K562 (cell line): ENCODE data around the gene SARS1.

Experiments used
- EP300 ChIP-seq: IDR thresholded peaks from 2 replicates; pipeline ENCODE4 v1.6.1; 2012; ENCODE audit warnings: low read length, improper control_type of control experiment
- HDAC2 ChIP-seq: fragments of 450-650 bp; IDR thresholded peaks from 2 replicates; pipeline ENCODE4 v1.6.1; 2016; ENCODE audit warnings: mild to moderate bottlenecking
- HNRNPH1 ChIP-seq: fragments of 200-400 bp; formaldehyde crosslinking; optimal IDR thresholded peaks from 2 replicates; pipeline ENCODE3; 2017; ENCODE audit warnings: low read depth, mild to moderate bottlenecking, low read length, moderate library complexity
- POLR2A ChIP-seq: fragments of 450-650 bp; conservative IDR thresholded peaks from 2 replicates; pipeline ENCODE4 v1.6.1; 2016
- POLR2AphosphoS5 ChIP-seq: IDR thresholded peaks from 2 replicates; pipeline ENCODE4 v1.6.1; 2011; ENCODE audit warnings: mild to moderate bottlenecking, low read depth, low read length, moderate library complexity; ENCODE audit not compliant: control insufficient read depth, insufficient read depth
- SP1 ChIP-seq: sonication (generic); formaldehyde crosslinking; IDR thresholded peaks from 2 replicates; pipeline ENCODE4 v1.8.1; 2022; ENCODE audit warnings: mild to moderate bottlenecking, missing genetic modification reagents
- TF ChIP-seq, protein P1 (sequence below): fragments of 450-650 bp; IDR thresholded peaks from 2 replicates; pipeline ENCODE4 v1.6.1; 2016; ENCODE audit warnings: low read depth
- TF ChIP-seq, protein P2 (sequence below), 3 experiments: IDR thresholded peaks in 2 of 3; conservative IDR thresholded peaks in 1 of 3; 2 replicates each; pipeline ENCODE4 v1.5.1; 2011 to 2012; ENCODE audit warnings: low read length in 3 of 3, mild to moderate bottlenecking in 3 of 3, control low read depth in 2 of 3, improper control_type of control experiment in 1 of 3, inconsistent platforms in 1 of 3, low read depth in 1 of 3, mixed read lengths in 1 of 3, moderate library complexity in 1 of 3; ENCODE audit not compliant: insufficient read depth in 2 of 3
- TF ChIP-seq, protein P3 (sequence below), 2 experiments: fragments of 450-650 bp; formaldehyde crosslinking in 1 of 2; IDR thresholded peaks; 2 replicates each; pipeline versions ENCODE4 v1.4.0 to v1.6.1; 2014 to 2020; ENCODE audit warnings: mild to moderate bottlenecking in 2 of 2, borderline replicate concordance in 1 of 2, low read depth in 1 of 2

DNA sequence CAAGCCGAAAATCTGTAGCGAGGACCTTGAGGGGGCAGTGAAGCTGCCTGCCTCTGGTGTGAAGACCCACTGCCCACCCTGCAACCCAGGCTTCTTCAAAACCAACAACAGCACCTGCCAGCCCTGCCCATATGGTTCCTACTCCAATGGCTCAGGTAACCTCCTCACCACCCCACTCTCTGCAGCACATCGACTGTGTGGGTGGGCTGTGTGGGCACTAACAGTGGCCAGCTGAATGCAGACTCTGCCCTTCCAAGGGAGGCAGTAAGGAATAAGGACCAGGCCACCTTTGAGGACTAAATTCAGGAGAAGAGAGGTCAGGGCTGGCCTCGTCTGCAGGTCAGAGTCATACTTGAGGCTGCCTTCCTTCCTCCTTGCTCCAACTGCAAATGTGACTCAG, 25.5 kb upstream of the SARS1 start:
- TF ChIP-seq, protein P1, sequence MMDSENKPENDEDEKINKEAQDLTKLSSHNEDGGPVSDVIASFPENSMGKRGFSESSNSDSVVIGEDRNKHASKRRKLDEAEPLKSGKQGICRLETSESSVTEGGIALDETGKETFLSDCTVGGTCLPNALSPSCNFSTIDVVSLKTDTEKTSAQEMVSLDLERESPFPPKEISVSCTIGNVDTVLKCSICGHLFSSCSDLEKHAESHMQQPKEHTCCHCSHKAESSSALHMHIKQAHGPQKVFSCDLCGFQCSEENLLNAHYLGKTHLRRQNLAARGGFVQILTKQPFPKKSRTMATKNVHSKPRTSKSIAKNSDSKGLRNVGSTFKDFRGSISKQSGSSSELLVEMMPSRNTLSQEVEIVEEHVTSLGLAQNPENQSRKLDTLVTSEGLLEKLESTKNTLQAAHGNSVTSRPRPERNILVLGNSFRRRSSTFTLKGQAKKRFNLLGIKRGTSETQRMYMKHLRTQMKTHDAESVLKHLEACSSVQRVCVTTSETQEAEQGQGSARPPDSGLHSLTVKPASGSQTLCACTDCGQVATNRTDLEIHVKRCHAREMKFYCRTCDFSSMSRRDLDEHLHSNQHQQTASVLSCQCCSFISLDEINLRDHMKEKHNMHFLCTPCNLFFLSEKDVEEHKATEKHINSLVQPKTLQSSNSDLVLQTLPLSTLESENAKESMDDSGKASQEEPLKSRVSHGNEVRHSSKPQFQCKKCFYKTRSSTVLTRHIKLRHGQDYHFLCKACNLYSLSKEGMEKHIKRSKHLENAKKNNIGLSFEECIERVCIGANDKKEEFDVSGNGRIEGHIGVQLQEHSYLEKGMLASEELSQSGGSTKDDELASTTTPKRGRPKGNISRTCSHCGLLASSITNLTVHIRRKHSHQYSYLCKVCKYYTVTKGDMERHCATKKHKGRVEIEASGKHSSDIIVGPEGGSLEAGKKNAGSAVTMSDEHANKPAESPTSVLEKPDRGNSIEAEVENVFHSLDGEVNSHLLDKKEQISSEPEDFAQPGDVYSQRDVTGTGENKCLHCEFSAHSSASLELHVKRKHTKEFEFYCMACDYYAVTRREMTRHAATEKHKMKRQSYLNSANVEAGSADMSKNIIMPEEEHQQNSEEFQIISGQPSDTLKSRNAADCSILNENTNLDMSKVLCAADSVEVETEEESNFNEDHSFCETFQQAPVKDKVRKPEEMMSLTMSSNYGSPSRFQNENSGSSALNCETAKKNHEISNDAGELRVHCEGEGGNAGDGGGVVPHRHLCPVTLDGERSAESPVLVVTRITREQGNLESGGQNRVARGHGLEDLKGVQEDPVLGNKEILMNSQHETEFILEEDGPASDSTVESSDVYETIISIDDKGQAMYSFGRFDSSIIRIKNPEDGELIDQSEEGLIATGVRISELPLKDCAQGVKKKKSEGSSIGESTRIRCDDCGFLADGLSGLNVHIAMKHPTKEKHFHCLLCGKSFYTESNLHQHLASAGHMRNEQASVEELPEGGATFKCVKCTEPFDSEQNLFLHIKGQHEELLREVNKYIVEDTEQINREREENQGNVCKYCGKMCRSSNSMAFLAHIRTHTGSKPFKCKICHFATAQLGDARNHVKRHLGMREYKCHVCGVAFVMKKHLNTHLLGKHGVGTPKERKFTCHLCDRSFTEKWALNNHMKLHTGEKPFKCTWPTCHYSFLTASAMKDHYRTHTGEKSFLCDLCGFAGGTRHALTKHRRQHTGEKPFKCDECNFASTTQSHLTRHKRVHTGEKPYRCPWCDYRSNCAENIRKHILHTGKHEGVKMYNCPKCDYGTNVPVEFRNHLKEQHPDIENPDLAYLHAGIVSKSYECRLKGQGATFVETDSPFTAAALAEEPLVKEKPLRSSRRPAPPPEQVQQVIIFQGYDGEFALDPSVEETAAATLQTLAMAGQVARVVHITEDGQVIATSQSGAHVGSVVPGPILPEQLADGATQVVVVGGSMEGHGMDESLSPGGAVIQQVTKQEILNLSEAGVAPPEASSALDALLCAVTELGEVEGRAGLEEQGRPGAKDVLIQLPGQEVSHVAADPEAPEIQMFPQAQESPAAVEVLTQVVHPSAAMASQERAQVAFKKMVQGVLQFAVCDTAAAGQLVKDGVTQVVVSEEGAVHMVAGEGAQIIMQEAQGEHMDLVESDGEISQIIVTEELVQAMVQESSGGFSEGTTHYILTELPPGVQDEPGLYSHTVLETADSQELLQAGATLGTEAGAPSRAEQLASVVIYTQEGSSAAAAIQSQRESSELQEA: no peak
- no peak for TF ChIP-seq EP300
- no peak for TF ChIP-seq POLR2A
- TF ChIP-seq, protein P2, sequence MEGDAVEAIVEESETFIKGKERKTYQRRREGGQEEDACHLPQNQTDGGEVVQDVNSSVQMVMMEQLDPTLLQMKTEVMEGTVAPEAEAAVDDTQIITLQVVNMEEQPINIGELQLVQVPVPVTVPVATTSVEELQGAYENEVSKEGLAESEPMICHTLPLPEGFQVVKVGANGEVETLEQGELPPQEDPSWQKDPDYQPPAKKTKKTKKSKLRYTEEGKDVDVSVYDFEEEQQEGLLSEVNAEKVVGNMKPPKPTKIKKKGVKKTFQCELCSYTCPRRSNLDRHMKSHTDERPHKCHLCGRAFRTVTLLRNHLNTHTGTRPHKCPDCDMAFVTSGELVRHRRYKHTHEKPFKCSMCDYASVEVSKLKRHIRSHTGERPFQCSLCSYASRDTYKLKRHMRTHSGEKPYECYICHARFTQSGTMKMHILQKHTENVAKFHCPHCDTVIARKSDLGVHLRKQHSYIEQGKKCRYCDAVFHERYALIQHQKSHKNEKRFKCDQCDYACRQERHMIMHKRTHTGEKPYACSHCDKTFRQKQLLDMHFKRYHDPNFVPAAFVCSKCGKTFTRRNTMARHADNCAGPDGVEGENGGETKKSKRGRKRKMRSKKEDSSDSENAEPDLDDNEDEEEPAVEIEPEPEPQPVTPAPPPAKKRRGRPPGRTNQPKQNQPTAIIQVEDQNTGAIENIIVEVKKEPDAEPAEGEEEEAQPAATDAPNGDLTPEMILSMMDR (IDR thresholded peaks at IDR 0.05 in 2 of 3, conservative IDR thresholded peaks at IDR 0.05 in 1 of 3; ENCODE audit: insufficient read depth in 2 of 3, low read depth in 1 of 3, low read length in 3 of 3): no peak
- TF ChIP-seq POLR2AphosphoS5: no peak
- no peak for TF ChIP-seq HNRNPH1
- TF ChIP-seq, protein P3, sequence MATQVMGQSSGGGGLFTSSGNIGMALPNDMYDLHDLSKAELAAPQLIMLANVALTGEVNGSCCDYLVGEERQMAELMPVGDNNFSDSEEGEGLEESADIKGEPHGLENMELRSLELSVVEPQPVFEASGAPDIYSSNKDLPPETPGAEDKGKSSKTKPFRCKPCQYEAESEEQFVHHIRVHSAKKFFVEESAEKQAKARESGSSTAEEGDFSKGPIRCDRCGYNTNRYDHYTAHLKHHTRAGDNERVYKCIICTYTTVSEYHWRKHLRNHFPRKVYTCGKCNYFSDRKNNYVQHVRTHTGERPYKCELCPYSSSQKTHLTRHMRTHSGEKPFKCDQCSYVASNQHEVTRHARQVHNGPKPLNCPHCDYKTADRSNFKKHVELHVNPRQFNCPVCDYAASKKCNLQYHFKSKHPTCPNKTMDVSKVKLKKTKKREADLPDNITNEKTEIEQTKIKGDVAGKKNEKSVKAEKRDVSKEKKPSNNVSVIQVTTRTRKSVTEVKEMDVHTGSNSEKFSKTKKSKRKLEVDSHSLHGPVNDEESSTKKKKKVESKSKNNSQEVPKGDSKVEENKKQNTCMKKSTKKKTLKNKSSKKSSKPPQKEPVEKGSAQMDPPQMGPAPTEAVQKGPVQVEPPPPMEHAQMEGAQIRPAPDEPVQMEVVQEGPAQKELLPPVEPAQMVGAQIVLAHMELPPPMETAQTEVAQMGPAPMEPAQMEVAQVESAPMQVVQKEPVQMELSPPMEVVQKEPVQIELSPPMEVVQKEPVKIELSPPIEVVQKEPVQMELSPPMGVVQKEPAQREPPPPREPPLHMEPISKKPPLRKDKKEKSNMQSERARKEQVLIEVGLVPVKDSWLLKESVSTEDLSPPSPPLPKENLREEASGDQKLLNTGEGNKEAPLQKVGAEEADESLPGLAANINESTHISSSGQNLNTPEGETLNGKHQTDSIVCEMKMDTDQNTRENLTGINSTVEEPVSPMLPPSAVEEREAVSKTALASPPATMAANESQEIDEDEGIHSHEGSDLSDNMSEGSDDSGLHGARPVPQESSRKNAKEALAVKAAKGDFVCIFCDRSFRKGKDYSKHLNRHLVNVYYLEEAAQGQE (IDR thresholded peaks at IDR 0.05; ENCODE audit: borderline replicate concordance): no peak
- TF ChIP-seq, protein P3 (CRISPR knock-in tag; IDR thresholded peaks at IDR 0.05; ENCODE audit: low read depth): no peak
- no peak for TF ChIP-seq SP1 (CRISPR knock-in tag)
- no peak for TF ChIP-seq HDAC2
